Measurements from ENCODE around the gene PLPPR5.

Gene PLPPR5

GRCh38 chr1:98910827-98911226, 93.8 kb downstream of the PLPPR5 start:
- no peaks in the 10 kb centered on the region for H3K36me3 ChIP-seq (replicated peaks; ENCODE audit: low read depth, low read length)
- no peak overlapping the region for H3K9ac ChIP-seq (ENCODE audit: low read length)
- no peaks in the 10 kb centered on the region for H4K20me1 ChIP-seq (ENCODE audit: insufficient read depth, low read length)
- H3K27ac ChIP-seq (ENCODE audit: low read length), result no peak overlapping the region
- H3K27me3 ChIP-seq (ENCODE audit: low read depth, low read length), result no peaks in the 10 kb centered on the region
- H3K9me3 ChIP-seq (ENCODE audit: insufficient read depth, low read length), result no peaks in the 10 kb centered on the region
- no peak overlapping the region for H3K4me2 ChIP-seq (ENCODE audit: low read length)
- no peak for TF ChIP-seq CTCF (IDR thresholded peaks at IDR 0.05; ENCODE audit: low read depth, low read length)
- no peak for TF ChIP-seq EZH2phosphoT487 (IDR thresholded peaks at IDR 0.05; ENCODE audit: low read depth)
- H3K79me2 ChIP-seq (ENCODE audit: low read length), result no peaks in the 10 kb centered on the region
- H3K4me1 ChIP-seq (ENCODE audit: low read length), result no peaks in the 10 kb centered on the region
- no peak overlapping the region for H2AFZ ChIP-seq (ENCODE audit: low read depth, low read length)
- H3K4me3 ChIP-seq (ENCODE audit: low read length), result no peak overlapping the region

GRCh38 chr1:98908980-98909379, 95.7 kb downstream of the PLPPR5 start:
- Histone ChIP-seq H3K9me3 (ENCODE audit: insufficient read depth, low read length) (no peaks in the 10 kb centered on the region), H3K27me3 (ENCODE audit: low read depth, low read length) (no peaks in the 10 kb centered on the region)
- TF ChIP-seq CTCF (IDR thresholded peaks at IDR 0.05; ENCODE audit: low read depth, low read length) (no peak), EZH2phosphoT487 (IDR thresholded peaks at IDR 0.05; ENCODE audit: low read depth) (no peak)

GRCh38 chr1:98906809-98907208, 97.9 kb downstream of the PLPPR5 start:
- no peak overlapping the region for H3K27ac ChIP-seq (ENCODE audit: low read length)
- H3K4me2 ChIP-seq (ENCODE audit: low read length), result no peak overlapping the region
- no peaks in the 10 kb centered on the region for H3K36me3 ChIP-seq (replicated peaks; ENCODE audit: low read depth, low read length)
- H3K9ac ChIP-seq (ENCODE audit: low read length), result no peak overlapping the region
- H3K9me3 ChIP-seq (ENCODE audit: insufficient read depth, low read length), result no peaks in the 10 kb centered on the region
- no peaks in the 10 kb centered on the region for H3K79me2 ChIP-seq (ENCODE audit: low read length)
- H3K4me3 ChIP-seq (ENCODE audit: low read length), result no peak overlapping the region
- H4K20me1 ChIP-seq (ENCODE audit: insufficient read depth, low read length), result no peaks in the 10 kb centered on the region
- H2AFZ ChIP-seq (ENCODE audit: low read depth, low read length), result no peak overlapping the region
- no peaks in the 10 kb centered on the region for H3K27me3 ChIP-seq (ENCODE audit: low read depth, low read length)
- no peak for TF ChIP-seq EZH2phosphoT487 (IDR thresholded peaks at IDR 0.05; ENCODE audit: low read depth)
- TF ChIP-seq CTCF (IDR thresholded peaks at IDR 0.05; ENCODE audit: low read depth, low read length), result no peak
- no peaks in the 10 kb centered on the region for H3K4me1 ChIP-seq (ENCODE audit: low read length)

More at GRCh38 chr1:98908980-98909379, 95.7 kb downstream of the PLPPR5 start:
- no peaks in the 10 kb centered on the region for H3K36me3 ChIP-seq (replicated peaks; ENCODE audit: low read depth, low read length)
- H3K9ac ChIP-seq (ENCODE audit: low read length), result no peak overlapping the region
- no peaks in the 10 kb centered on the region for H3K4me1 ChIP-seq (ENCODE audit: low read length)
- H3K27ac ChIP-seq (ENCODE audit: low read length), result no peak overlapping the region
- no peak overlapping the region for H2AFZ ChIP-seq (ENCODE audit: low read depth, low read length)
- no peak overlapping the region for H3K4me2 ChIP-seq (ENCODE audit: low read length)
- H3K79me2 ChIP-seq (ENCODE audit: low read length), result no peaks in the 10 kb centered on the region
- H3K4me3 ChIP-seq (ENCODE audit: low read length), result no peak overlapping the region
- H4K20me1 ChIP-seq (ENCODE audit: insufficient read depth, low read length), result no peaks in the 10 kb centered on the region

GRCh38 chr1:98906361-98906760, 98.3 kb downstream of the PLPPR5 start:
- H3K27me3 ChIP-seq (ENCODE audit: low read depth, low read length), result no peaks in the 10 kb centered on the region

More at GRCh38 chr1:98906361-98906760, 98.3 kb downstream of the PLPPR5 start:
- Histone ChIP-seq H3K79me2 (ENCODE audit: low read length) (no peaks in the 10 kb centered on the region), H3K4me2 (ENCODE audit: low read length) (no peak overlapping the region), H3K4me3 (ENCODE audit: low read length) (no peak overlapping the region), H3K27ac (ENCODE audit: low read length) (no peak overlapping the region), H3K9ac (ENCODE audit: low read length) (no peak overlapping the region), H2AFZ (ENCODE audit: low read depth, low read length) (no peak overlapping the region), H3K4me1 (ENCODE audit: low read length) (no peaks in the 10 kb centered on the region), H3K9me3 (ENCODE audit: insufficient read depth, low read length) (no peaks in the 10 kb centered on the region), H3K36me3 (replicated peaks; ENCODE audit: low read depth, low read length) (no peaks in the 10 kb centered on the region), H4K20me1 (ENCODE audit: insufficient read depth, low read length) (no peaks in the 10 kb centered on the region)
- TF ChIP-seq CTCF (IDR thresholded peaks at IDR 0.05; ENCODE audit: low read depth, low read length), result no peak
- TF ChIP-seq EZH2phosphoT487 (IDR thresholded peaks at IDR 0.05; ENCODE audit: low read depth), result no peak
